Fibroblast of gingiva (primary cell): Measurements from ENCODE around the gene ACYP2.
"Not testable (repeated sequence)": the region's sequence is repeated elsewhere in the genome, so short reads cannot be mapped to it uniquely, and the experiment has no call there.

Experiments
- DNase-seq: peaks from one replicate; pipeline ENCODE4 v3.0.0-alpha.2; 2011; ENCODE audit warnings: low read depth

ACYP2 gene

GRCh38 chr2:54227798-54228197 is 112.4 kb downstream of the ACYP2 start:
- DNase-seq, result no peak

- DNase-seq, result peak; percentile 78
Observed at GRCh38 chr2:54228945-54229344, 113.5 kb downstream of the ACYP2 start.

GRCh38 chr2:54233832-54234649 is 118.6 kb downstream of the ACYP2 start:
- peak; percentile 40 for DNase-seq

GRCh38 chr2:54237428-54237827 is 122.0 kb downstream of the ACYP2 start:
- no peak for DNase-seq

GRCh38 chr2:54239427-54239826 is 124.0 kb downstream of the ACYP2 start:
- DNase-seq, result peak; percentile 69

- DNase-seq, result peak; percentile 53
Observed at GRCh38 chr2:54240515-54241469, 125.4 kb downstream of the ACYP2 start.

- DNase-seq, result no peak
Observed at GRCh38 chr2:54247115-54247514, 131.7 kb downstream of the ACYP2 start.

GRCh38 chr2:54249629-54250028 is 134.2 kb downstream of the ACYP2 start:
- DNase-seq, result no peak

GRCh38 chr2:54254180-54254579 is 138.8 kb downstream of the ACYP2 start:
- no peak for DNase-seq

GRCh38 chr2:54255230-54256090 is 140.0 kb downstream of the ACYP2 start:
- no peak for DNase-seq

GRCh38 chr2:54256091-54256694 is 140.8 kb downstream of the ACYP2 start, which contains the start of gene TSPYL6:
Gene TSPYL6, minus strand, starts transcription at chr2:54256229. Its CDS starts 78 bp downstream, at chr2:54256151.
- no peak for DNase-seq

- DNase-seq, result no peak
Observed at GRCh38 chr2:54258166-54258565, 142.8 kb downstream of the ACYP2 start.

GRCh38 chr2:54259413-54260240 is 144.2 kb downstream of the ACYP2 start:
- no peak for DNase-seq

- no peak for DNase-seq
Observed at GRCh38 chr2:54260241-54260595, 144.8 kb downstream of the ACYP2 start.

- no peak for DNase-seq
Observed at GRCh38 chr2:54261537-54261936, 146.1 kb downstream of the ACYP2 start.

- peak; percentile 18 for DNase-seq
Observed at GRCh38 chr2:54262015-54262765, 146.8 kb downstream of the ACYP2 start.

GRCh38 chr2:54265081-54265480 is 149.7 kb downstream of the ACYP2 start:
- DNase-seq, result not testable (repeated sequence)

GRCh38 chr2:54267577-54267976 is 152.2 kb downstream of the ACYP2 start:
- DNase-seq, result no peak

GRCh38 chr2:54271189-54271588 is 155.8 kb downstream of the ACYP2 start:
- DNase-seq, result no peak
